ENCODE data around the gene NT5DC3. TPM values are rescaled to one million over a fixed set of nuclear protein-coding genes. Genes with fewer than 3 reads are reported as not detected.

The NT5DC3 gene
- total RNA-seq, 2 experiments from 2014 or later = 4.7 to 7.5 TPM

GRCh38 chr12:103834942-103835341, 6.1 kb downstream of the NT5DC3 start:
- Histone ChIP-seq H3K36me3 (ENCODE audit: insufficient read depth, low read length) (no peaks in the 10 kb centered on the region), H3K4me3 (ENCODE audit: low read depth, low read length, poor library complexity, severe bottlenecking) (no peak overlapping the region), H4K20me1 (ENCODE audit: insufficient read depth, low read length) (no peaks in the 10 kb centered on the region), H3K4me1 (ENCODE audit: insufficient read depth, low read length, poor library complexity, severe bottlenecking) (peaks cover 18% of the 10 kb centered on the region), H3K9me3 (ENCODE audit: low read length) (no peaks in the 10 kb centered on the region), H3K9me2 (ENCODE audit: insufficient read depth, low read length) (no peaks in the 10 kb centered on the region), H3K79me2 (ENCODE audit: insufficient read depth, low read depth, low read length) (no peaks in the 10 kb centered on the region; the same call in 1 of the 2 replicates), H2AFZ (ENCODE audit: low read length) (no peak overlapping the region), H3K4me2 (ENCODE audit: low read length) (no peak overlapping the region), H3K27ac (ENCODE audit: low read depth, low read length, poor library complexity, severe bottlenecking) (no peak overlapping the region)
- no peak for DNase-seq (ENCODE audit: low spot score)
- ChIA-PET POLR2A (interaction anchor here (0.5 to 0.9 kb wide), 3 partner anchors 19 to 268 kb away, joined by 3 to 4 read pairs (median 3); no protein-coding TSS in a partner anchor), CTCF (ENCODE audit: unreplicated experiment) (no interaction called here)
- BruUV-seq (replicated peaks) = no TSS peak
- intact Hi-C loops (cut with micrococcal nuclease; ENCODE audit: unreplicated experiment) = no loop called here
- TF ChIP-seq CTCF (conservative IDR thresholded peaks at IDR 0.05; ENCODE audit: low read length) = no peak

- Histone ChIP-seq H3K36me3 (ENCODE audit: insufficient read depth, low read length) (no peaks in the 10 kb centered on the region), H3K27ac (ENCODE audit: low read depth, low read length, poor library complexity, severe bottlenecking) (no peak overlapping the region), H3K4me3 (ENCODE audit: low read depth, low read length, poor library complexity, severe bottlenecking) (no peak overlapping the region), H3K4me1 (ENCODE audit: insufficient read depth, low read length, poor library complexity, severe bottlenecking) (peaks cover 12% of the 10 kb centered on the region), H3K9me2 (ENCODE audit: insufficient read depth, low read length) (no peaks in the 10 kb centered on the region), H4K20me1 (ENCODE audit: insufficient read depth, low read length) (no peaks in the 10 kb centered on the region), H2AFZ (ENCODE audit: low read length) (no peak overlapping the region), H3K79me2 (ENCODE audit: insufficient read depth, low read depth, low read length) (no peaks in the 10 kb centered on the region), H3K4me2 (ENCODE audit: low read length) (no peak overlapping the region), H3K9me3 (ENCODE audit: low read length) (no peaks in the 10 kb centered on the region)
- intact Hi-C loops (cut with micrococcal nuclease; ENCODE audit: unreplicated experiment) = no loop called here
- no peak for DNase-seq (ENCODE audit: low spot score)
- BruUV-seq (replicated peaks) = no TSS peak
- CTCF ChIA-PET (ENCODE audit: unreplicated experiment) = no interaction called here
- POLR2A ChIA-PET = interaction anchor here (0.9 kb wide), 1 partner anchor 18 kb away, joined by 4 read pairs; no protein-coding TSS in a partner anchor
- TF ChIP-seq CTCF (conservative IDR thresholded peaks at IDR 0.05; ENCODE audit: low read length) (peak; percentile 23; the same call in 1 of the 2 replicates), EZH2phosphoT487 (IDR thresholded peaks at IDR 0.05; ENCODE audit: borderline replicate concordance, low read depth, low read length) (no peak)
Observed at GRCh38 chr12:103833891-103834290, 7.1 kb downstream of the NT5DC3 start.

- ChIA-PET POLR2A (interaction anchor here (1.2 kb wide), 1 partner anchor 8 kb away, joined by 5 read pairs; the partner anchor contains the start of gene NT5DC3), CTCF (ENCODE audit: unreplicated experiment) (no interaction called here)
- peaks cover 12% of the 10 kb centered on the region for H3K4me1 ChIP-seq (ENCODE audit: insufficient read depth, low read length, poor library complexity, severe bottlenecking)
- H3K9me2 ChIP-seq (ENCODE audit: insufficient read depth, low read length) = no peaks in the 10 kb centered on the region
- no peak for DNase-seq (ENCODE audit: low spot score)
- no peak overlapping the region for H3K27ac ChIP-seq (ENCODE audit: low read depth, low read length, poor library complexity, severe bottlenecking)
- TF ChIP-seq EZH2phosphoT487 (IDR thresholded peaks at IDR 0.05; ENCODE audit: borderline replicate concordance, low read depth, low read length) (no peak), CTCF (conservative IDR thresholded peaks at IDR 0.05; ENCODE audit: low read length) (no peak)
- no TSS peak for BruUV-seq (replicated peaks)
- H3K79me2 ChIP-seq (ENCODE audit: insufficient read depth, low read depth, low read length) = no peaks in the 10 kb centered on the region
- H3K36me3 ChIP-seq (ENCODE audit: insufficient read depth, low read length) = no peaks in the 10 kb centered on the region
- no peaks in the 10 kb centered on the region for H4K20me1 ChIP-seq (ENCODE audit: insufficient read depth, low read length)
- intact Hi-C loops (cut with micrococcal nuclease; ENCODE audit: unreplicated experiment) = no loop called here
- peak overlapping the region; percentile 42; the same call in 1 of the 2 replicates for H3K4me2 ChIP-seq (ENCODE audit: low read length)
- H3K4me3 ChIP-seq (ENCODE audit: low read depth, low read length, poor library complexity, severe bottlenecking) = no peak overlapping the region
- H2AFZ ChIP-seq (ENCODE audit: low read length) = no peak overlapping the region
- H3K9me3 ChIP-seq (ENCODE audit: low read length) = no peaks in the 10 kb centered on the region
Observed at GRCh38 chr12:103833095-103833775, 7.8 kb downstream of the NT5DC3 start.

All from OCI-LY7 (cell line).